Activated T-helper 2 cell treated with anti-CD3 and anti-CD28 coated beads, Interferon-gamma antibody, Interleukin-2, Interleukin-4, amounts not matched to agents 10 μg/mL and 5 μg/mL and 100 μg/mL, durations not matched to agents 14 hours and 24 hours and 36 hours (primary cell): ENCODE data around the gene NOP14. TPM values are rescaled to one million over a fixed set of nuclear protein-coding genes. Genes with fewer than 3 reads are reported as not detected.
"Not testable (repeated sequence)": the region's sequence is repeated elsewhere in the genome, so short reads cannot be mapped to it uniquely, and the experiment has no call there.

Experiments used
- DNase-seq: peaks from one replicate; pipeline ENCODE4 v3.0.0; 2021; ENCODE audit warnings: low spot score
- H3K27ac Mint-ChIP-seq: one replicate; pipeline ENCODE4 v1.8.0; 2021; ENCODE audit warnings: mixed read lengths
- H3K27me3 Mint-ChIP-seq: one replicate; pipeline ENCODE4 v1.8.0; 2021; ENCODE audit warnings: low read depth, mixed read lengths
- H3K36me3 Mint-ChIP-seq: one replicate; pipeline ENCODE4 v1.8.0; 2021; ENCODE audit warnings: low read depth, mixed read lengths
- H3K4me1 Mint-ChIP-seq: one replicate; pipeline ENCODE4 v1.8.0; 2021; ENCODE audit warnings: low read depth, mixed read lengths
- H3K4me3 Mint-ChIP-seq: one replicate; pipeline ENCODE4 v1.8.0; 2021; ENCODE audit warnings: low read depth, mild to moderate bottlenecking, moderate library complexity, mixed read lengths
- H3K9me3 Mint-ChIP-seq: one replicate; pipeline ENCODE4 v1.8.0; 2021; ENCODE audit warnings: mixed read lengths
- intact Hi-C: fragments of 100-400 bp; cut with micrococcal nuclease; formaldehyde crosslinking; loops from one replicate; pipeline ENCODE4 v1.15.1; 2023
- total RNA-seq: library from RNA; stranded (reverse); gene quantifications from 2 replicates; pipeline ENCODE4 v1.2.3, GENCODE V29; 2022

Gene NOP14
- total RNA-seq, 1 donor from 2014 or later, result 106 TPM

DNA sequence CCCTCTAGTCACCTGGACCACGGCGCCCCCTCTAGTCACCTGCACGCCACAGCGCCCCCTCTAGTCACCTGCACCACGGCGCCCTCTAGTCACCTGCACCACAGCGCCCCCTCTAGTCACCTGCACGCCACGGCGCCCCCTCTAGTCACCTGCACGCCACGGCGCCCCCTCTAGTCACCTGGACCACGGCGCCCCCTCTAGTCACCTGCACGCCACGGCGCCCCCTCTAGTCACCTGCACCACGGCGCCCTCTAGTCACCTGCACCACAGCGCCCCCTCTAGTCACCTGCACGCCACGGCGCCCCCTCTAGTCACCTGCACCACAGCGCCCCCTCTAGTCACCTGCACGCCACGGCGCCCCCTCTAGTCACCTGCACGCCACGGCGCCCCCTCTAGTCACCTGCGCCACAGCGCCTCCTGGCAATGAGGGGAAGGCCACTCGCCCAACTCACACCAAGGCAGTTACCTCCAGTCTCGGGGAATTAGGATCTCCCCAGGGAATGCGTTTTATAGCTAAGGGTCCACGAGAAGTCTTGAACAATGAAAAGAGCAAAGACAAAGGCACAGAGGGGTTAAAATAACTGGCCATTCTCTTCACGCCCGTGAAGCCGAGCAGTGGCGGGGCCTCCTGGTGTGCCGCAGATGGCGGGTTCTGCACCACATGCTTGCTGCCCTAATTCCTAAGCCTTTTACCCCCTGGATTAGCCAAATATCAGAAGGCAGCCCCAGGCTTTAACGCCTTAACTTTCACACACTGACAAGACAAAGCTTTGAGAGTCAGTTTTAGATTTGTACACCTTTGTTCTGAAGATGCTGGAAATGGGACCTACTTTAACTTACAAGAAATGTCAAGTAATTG lies 7.8 kb downstream of the NOP14 start:
- DNase-seq, H3K27me3 Mint-ChIP-seq, H3K9me3 Mint-ChIP-seq: not testable (repeated sequence)
- peaks cover 92% of the 10 kb centered on the region for H3K36me3 Mint-ChIP-seq
- intact Hi-C loops, result loop anchor here (2.0 kb wide), 2 partner anchors 111 to 487 kb away; partner anchors contain the start of gene RNF4
- peak overlapping the region; percentile 13 for H3K4me3 Mint-ChIP-seq
- H3K4me1 Mint-ChIP-seq, result peaks cover 69% of the 10 kb centered on the region
- peak overlapping the region; percentile 92 for H3K27ac Mint-ChIP-seq

DNA sequence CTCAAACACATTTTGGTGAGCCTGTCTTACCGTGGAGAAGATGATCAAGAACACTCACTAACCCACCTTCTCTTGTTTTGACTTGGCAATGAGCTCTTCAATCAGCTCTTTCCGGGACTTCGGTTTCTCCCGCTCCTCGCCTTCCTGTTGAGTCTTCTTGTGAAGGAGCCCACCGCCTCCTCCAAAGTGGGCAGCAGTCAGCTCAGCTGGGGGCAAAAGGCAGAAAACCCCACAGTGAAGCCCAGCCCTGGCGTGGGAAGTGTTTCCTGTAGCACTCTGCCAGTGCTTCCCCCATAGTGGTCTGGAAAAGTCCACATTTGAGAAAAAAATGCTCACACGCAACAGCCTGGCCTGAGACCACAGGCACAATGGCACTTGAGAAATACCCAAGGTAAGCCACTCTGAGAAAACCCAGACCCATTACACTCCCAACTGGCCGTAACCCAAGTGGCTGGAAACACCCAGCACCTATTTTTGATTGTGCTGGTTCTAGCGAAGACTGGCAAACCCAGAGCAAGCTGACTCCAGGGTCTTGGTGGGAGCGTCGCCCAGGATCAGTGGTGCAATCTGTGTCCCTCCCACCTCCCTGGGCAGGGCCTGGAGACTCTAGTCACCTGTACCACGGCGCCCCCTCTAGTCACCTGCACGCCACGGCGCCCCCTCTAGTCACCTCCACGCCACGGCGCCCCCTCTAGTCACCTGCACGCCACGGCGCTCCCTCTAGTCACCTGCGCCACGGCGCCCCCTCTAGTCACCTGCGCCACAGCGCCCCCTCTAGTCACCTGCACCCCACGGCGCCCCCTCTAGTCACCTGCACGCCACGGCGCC lies 8.6 kb downstream of the NOP14 start:
- Mint-ChIP-seq H3K4me3 (peak overlapping the region; percentile 74), H3K27me3 (no peaks in the 10 kb centered on the region), H3K36me3 (peaks cover 93% of the 10 kb centered on the region), H3K9me3 (no peaks in the 10 kb centered on the region), H3K27ac (peak overlapping the region; percentile 92), H3K4me1 (peaks cover 63% of the 10 kb centered on the region)
- intact Hi-C loops, result loop anchor here (1.0 to 2.0 kb wide), 5 partner anchors 8 to 486 kb away; partner anchors contain the start of gene RNF4
- DNase-seq, result peak; percentile 57

DNA sequence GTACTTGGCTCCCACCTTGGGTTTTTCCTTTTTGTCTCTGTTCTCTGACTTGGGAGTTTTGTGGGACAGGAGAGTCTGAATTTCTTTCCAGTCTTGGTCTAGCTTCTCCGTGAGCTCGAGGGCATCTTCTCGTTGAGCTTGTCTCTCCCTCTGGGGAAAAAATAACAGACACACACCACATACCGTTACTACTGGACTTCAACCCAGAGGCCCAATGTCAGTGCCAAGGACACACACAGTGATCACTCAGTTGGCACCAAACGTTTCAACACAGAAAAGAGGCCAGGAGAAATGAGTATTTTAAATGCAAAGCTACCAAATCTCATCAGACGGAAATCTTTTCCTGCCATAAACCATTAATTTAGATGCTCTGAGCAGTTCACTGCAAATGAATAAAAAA lies 9.7 kb downstream of the NOP14 start:
- intact Hi-C loops, result no loop called here
- Mint-ChIP-seq H3K4me1 (peaks cover 57% of the 10 kb centered on the region), H3K36me3 (peaks cover 95% of the 10 kb centered on the region), H3K27ac (peak overlapping the region; percentile 92), H3K9me3 (no peaks in the 10 kb centered on the region), H3K27me3 (no peaks in the 10 kb centered on the region), H3K4me3 (peak overlapping the region; percentile 74)
- DNase-seq, result no peak

DNA sequence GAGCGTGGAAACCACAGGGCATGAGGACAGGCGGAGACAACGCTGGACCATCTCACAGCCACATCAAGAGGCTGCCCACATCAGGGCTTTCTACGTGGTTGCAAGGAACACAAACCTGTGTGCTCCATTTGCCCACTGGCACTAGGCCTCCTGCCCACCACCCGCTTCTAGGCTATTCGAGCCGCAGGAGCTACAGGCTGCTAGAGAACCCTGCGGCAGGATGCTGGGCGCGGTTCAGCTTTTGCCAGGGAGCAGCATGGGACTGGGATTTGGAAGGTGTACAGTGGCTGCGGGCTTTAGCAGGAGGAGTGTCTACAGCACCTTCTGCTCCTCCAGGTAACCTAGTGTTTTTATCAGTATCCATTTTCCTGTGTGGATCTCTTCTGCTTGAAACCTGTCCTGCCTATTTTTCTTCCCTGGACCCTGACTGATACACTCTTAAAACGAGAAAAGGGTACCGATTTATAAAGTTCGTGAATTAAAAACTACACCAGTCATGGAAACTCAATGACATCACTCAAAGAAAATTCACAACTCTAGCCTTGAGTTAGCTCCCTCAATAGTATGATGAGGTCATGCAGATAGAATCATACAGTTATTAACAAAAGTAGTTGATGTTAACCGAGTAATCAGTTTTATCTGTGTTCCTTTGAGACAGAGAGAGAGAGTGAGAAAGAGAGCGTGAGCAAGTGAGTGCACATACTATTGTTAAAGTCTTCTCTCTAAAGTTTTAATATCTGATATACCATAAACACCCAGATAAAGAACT lies 12.8 kb downstream of the NOP14 start:
- intact Hi-C loops, result no loop called here
- DNase-seq, result no peak
- no peaks in the 10 kb centered on the region for H3K9me3 Mint-ChIP-seq
- H3K27me3 Mint-ChIP-seq, result no peaks in the 10 kb centered on the region
- peaks cover 32% of the 10 kb centered on the region for H3K4me1 Mint-ChIP-seq
- peaks cover 93% of the 10 kb centered on the region for H3K36me3 Mint-ChIP-seq
- H3K27ac Mint-ChIP-seq, result peak overlapping the region; percentile 64
- H3K4me3 Mint-ChIP-seq, result no peak overlapping the region

DNA sequence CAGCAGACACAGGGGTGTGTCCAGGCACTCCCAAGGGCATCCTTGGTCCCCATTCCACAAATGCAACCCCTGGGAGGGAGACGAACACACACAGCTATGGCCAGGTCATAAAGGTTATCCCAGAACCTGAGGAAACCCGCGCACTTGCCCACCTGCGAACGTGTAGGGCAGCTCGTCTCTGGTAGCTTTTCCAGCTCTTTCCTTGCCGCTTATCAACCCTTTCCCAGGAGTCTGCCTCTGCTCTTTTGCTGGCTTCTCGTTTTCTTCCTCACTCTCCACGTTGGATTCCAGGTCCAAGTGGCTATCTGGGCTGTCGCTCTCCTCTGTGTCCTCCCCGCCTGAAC lies 13.5 kb downstream of the NOP14 start:
- Mint-ChIP-seq H3K36me3 (peaks cover 95% of the 10 kb centered on the region), H3K4me1 (peaks cover 33% of the 10 kb centered on the region), H3K4me3 (no peak overlapping the region), H3K27ac (no peak overlapping the region), H3K27me3 (no peaks in the 10 kb centered on the region), H3K9me3 (no peaks in the 10 kb centered on the region)
- intact Hi-C loops, result no loop called here
- DNase-seq, result no peak

DNA sequence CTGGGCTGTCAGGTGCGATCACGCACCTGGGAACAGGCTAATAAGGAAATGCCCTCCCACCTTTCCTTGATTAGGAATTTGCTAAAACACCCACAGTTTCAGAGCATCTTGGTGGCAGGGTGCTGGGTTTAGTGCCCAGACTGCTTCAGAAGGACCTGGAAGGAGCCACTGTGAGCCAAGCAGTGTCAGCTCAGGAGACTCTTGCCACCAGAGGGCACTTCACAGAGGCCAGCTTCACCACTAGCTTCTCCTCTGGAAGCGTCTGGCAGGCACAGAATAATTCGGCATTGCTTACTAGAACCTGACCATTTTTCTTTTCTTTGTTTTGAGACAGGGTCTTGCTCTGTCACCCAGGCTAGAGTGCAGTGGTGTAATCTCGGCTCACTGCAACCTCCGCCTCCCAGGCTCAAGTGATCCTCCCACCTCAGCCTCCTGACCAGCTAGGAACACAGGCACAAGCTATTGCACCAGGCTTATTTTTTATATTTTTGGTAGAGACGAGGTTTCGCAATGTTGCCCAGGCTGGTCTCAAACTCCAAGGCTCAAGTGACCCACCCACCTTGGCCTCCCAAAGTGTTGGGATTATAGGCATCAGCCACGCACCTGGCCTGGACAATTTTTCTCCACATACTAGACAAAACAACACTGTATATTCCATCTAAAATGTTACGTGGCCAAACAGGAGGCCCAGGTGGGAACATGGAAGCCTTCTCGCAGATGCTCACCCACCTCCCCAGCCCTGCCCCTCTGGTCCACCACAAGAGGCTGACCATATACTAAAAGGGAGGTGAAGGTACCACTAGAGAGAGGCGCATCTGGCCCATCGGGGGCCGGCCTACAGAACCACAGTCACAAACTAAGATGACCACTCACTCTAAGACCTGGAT lies 14.1 kb downstream of the NOP14 start:
- no peak for DNase-seq
- no peaks in the 10 kb centered on the region for H3K9me3 Mint-ChIP-seq
- intact Hi-C loops, result no loop called here
- H3K36me3 Mint-ChIP-seq, result peaks cover 95% of the 10 kb centered on the region
- peaks cover 27% of the 10 kb centered on the region for H3K4me1 Mint-ChIP-seq
- peak overlapping the region; percentile 55 for H3K27ac Mint-ChIP-seq
- no peaks in the 10 kb centered on the region for H3K27me3 Mint-ChIP-seq
- no peak overlapping the region for H3K4me3 Mint-ChIP-seq

DNA sequence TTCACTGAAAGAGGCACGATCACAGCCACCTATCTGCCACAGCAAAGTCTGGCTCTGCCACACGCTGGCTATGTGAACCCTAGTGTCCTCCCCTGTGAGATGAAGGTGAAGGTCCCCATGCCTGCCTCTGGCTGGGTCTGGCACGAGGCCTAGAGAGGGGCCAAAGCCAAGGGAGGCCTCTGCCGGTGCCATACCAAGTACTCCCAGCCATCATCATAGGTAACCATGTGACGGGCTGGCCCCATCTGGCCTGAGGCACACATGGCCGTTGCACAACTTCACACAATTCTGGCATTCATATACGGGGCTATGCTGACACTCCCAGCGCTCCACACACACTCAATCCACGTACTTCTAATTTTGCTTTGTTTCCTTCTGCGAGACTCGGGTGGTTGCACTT lies 15.3 kb downstream of the NOP14 start:
- peaks cover 20% of the 10 kb centered on the region for H3K4me1 Mint-ChIP-seq
- no peak overlapping the region for H3K27ac Mint-ChIP-seq
- H3K4me3 Mint-ChIP-seq, result no peak overlapping the region
- H3K27me3 Mint-ChIP-seq, result no peaks in the 10 kb centered on the region
- DNase-seq, result no peak
- peaks cover 93% of the 10 kb centered on the region for H3K36me3 Mint-ChIP-seq
- intact Hi-C loops, result no loop called here
- H3K9me3 Mint-ChIP-seq, result no peaks in the 10 kb centered on the region

DNA sequence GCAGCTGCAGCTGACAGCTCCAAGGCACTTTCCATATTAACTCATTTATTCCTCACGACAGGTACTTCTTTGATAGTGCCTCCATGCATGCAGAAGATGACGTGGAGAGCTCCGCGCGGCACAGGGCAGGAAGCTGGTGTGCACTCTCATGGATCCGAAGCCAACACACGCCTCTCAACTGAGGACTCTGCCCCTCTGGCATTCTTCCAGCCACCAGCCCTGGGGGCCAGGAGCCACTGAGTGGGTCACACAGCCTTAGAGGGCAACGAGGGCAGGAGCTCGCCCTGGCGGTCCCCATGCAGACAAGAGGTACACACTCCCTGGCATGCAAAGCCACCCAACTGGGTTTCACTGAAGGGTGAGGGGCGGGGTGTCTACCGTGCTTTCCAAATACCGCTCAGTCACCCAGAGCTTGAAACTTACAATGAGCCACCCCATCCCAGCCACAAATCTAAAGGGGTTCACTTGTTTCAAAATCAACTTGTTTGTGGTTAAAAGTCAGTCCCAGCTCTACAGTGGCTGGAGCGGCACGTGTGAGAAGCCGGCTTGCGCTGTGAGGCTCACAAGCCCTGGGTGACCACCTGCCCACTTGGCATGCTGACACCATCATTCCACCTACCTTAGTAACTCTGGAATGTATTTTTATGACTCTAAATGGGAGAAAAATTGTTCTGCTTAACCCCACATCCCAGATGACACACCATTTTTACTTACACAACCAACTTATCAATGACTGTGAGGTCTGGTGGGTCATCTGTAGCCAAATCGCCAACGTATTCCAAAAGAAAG lies 16.2 kb downstream of the NOP14 start:
- Mint-ChIP-seq H3K4me3 (no peak overlapping the region), H3K27ac (no peak overlapping the region), H3K36me3 (peaks cover 92% of the 10 kb centered on the region), H3K9me3 (no peaks in the 10 kb centered on the region), H3K4me1 (peaks cover 22% of the 10 kb centered on the region), H3K27me3 (no peaks in the 10 kb centered on the region)
- no peak for DNase-seq
- intact Hi-C loops, result no loop called here

DNA sequence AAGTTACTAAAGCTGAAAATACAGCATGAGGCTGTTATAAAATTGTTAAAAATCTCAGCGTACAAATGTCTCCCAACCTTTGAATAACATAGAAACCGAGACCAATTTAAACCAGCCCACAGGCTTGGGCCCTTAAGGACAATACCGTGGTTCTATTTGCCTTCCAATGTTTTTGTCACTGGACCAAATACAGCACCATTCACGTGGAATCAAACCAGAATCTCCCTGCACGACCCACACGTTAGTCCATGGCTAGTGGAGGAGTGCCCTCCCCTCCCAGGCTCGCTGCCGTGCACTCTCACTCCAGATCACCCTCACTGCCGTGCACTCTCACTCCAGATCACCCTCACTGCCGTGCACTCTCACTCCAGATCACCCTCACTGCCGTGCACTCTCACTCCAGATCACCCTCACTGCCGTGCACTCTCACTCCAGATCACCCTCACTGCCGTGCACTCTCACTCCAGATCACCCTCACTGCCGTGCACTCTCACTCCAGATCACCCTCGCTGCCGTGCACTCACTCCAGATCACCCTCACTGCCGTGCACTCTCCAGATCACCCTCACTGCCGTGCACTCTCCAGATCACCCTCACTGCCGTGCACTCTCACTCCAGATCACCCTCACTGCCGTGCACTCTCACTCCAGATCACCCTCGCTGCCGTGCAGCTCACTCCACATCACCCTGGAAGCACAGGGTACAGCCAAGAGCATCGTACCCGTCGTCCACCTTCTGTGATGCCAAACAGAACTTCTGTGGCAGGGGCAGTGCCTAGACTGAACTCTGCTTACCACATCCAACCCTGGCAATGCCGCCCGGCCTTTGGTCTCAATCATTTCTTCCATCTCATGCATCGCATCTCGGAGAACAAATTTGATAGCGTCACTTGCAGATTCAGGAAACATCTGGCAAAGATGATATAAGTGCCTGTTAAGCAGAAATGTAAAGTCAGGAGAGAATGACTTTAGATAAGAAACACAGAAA lies 17.3 kb downstream of the NOP14 start:
- Mint-ChIP-seq H3K27ac (peak overlapping the region; percentile 34), H3K4me1 (peaks cover 16% of the 10 kb centered on the region), H3K36me3 (peaks cover 90% of the 10 kb centered on the region)
- H3K4me3 Mint-ChIP-seq, intact Hi-C loops, DNase-seq, H3K9me3 Mint-ChIP-seq, H3K27me3 Mint-ChIP-seq: not testable (repeated sequence)

DNA sequence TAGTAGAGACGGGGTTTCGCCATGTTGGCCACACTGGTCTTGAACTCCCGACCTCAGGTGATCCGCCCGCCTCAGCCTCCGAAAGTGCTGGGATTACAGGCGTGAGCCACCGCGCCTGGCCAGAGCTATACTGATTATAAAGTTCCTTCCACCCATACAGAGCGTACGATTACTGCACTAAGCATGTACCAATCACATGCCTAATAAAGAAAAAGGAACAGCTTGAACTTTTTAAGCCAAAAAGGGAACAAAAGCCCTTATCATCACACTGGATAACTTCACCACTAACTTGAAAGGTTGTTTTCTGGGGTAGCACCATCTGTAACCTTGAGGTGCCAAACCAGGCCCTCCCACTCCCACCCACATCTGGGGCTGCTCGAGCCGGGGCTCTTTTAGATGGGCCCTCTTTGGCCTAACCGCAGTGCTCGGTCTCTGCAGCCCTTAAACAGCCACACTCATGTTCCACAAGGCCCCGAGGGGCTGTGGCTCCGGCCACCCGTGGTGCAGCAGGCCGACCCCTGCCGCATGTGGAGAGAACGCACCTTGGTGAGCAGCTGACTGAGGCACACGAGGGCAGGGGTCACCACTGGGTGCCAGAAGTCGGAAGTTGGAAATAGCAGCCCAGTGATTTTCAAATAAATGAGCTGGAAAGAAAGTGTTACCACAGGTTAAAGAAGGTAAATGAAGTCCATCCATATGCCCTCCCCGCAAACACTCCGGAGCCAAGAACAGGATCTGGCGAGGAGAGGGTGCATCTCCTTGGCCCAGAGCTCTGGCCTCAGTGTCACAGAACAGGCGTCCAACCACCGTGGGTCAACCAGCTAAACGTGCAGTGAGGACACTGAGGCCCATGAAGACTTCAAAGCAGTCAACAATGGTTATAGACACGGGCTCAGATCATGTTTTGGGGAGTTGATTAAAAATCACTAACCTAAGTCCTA lies 18.4 kb downstream of the NOP14 start:
- no peaks in the 10 kb centered on the region for H3K9me3 Mint-ChIP-seq
- no peaks in the 10 kb centered on the region for H3K27me3 Mint-ChIP-seq
- peaks cover 89% of the 10 kb centered on the region for H3K36me3 Mint-ChIP-seq
- H3K4me3 Mint-ChIP-seq, result no peak overlapping the region
- intact Hi-C loops, result no loop called here
- H3K27ac Mint-ChIP-seq, result no peak overlapping the region
- no peak for DNase-seq
- peaks cover 13% of the 10 kb centered on the region for H3K4me1 Mint-ChIP-seq
